Activated naive CD8-positive, alpha-beta T cell treated with anti-CD3 and anti-CD28 coated beads, Interleukin-2, amount 50 U/mL, for 24 hours (primary cell): Measurements from ENCODE around the gene GALNT15.

Experiments
- ATAC-seq: fragments of 150-1000 bp; cut with Tn5 transposase; one replicate; pipeline ENCODE4 v1.10.0; 2021
- DNase-seq: peaks from one replicate; pipeline ENCODE4 v3.0.0; 2021
- H3K27ac Mint-ChIP-seq: one replicate; pipeline ENCODE4 v1.8.0; 2021; ENCODE audit warnings: mild to moderate bottlenecking, mixed read lengths
- H3K27me3 Mint-ChIP-seq: one replicate; pipeline ENCODE4 v1.8.0; 2021; ENCODE audit warnings: mixed read lengths
- H3K36me3 Mint-ChIP-seq: one replicate; pipeline ENCODE4 v1.8.0; 2021; ENCODE audit warnings: low read depth, mixed read lengths
- H3K4me1 Mint-ChIP-seq: one replicate; pipeline ENCODE4 v1.8.0; 2021; ENCODE audit warnings: mixed read lengths
- H3K4me3 Mint-ChIP-seq: one replicate; pipeline ENCODE4 v1.8.0; 2021; ENCODE audit warnings: mild to moderate bottlenecking, moderate library complexity, mixed read lengths
- H3K9me3 Mint-ChIP-seq: one replicate; pipeline ENCODE4 v1.8.0; 2021; ENCODE audit warnings: mixed read lengths

GALNT15 gene

DNA sequence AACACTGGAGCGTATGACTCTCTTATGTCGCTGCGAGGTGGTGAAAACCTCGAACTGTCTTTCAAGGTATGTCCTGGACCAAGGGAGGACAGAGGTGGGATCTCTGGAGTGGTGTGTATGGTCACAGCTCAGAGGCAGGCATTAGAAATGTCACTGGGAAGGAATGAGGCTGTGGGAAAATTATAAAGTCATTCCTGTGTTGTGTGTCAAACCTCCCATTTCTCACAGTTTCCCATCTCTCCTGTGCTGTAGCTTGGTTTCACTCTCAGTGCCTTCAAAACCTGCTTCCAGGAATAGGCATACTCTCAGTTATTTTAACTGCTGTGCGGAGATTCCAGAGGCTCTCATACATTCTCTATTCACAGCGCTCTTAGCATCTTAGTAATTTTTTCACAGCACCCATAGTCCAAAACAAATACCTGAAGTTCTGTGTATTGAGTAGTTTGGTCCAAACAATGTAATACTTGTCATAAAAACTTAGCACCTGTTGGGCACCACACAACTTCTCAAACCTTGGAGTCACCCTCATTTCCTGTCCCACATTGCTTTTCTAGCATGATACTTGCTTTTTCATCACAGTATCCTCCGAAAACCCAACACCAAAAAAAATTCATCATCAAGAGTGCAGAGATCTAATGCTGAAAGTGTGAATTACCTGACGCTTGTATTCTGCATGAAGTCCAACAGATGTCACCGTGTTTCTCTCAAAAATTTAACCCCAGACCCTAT, 36.9 kb downstream of the GALNT15 start:
- H3K9me3 Mint-ChIP-seq: no peaks in the 10 kb centered on the region
- ATAC-seq (no peak), DNase-seq (no peak)
- H3K27me3 Mint-ChIP-seq: no peaks in the 10 kb centered on the region
- H3K4me3 Mint-ChIP-seq: no peak overlapping the region
- H3K36me3 Mint-ChIP-seq: no peaks in the 10 kb centered on the region
- no peak overlapping the region for H3K27ac Mint-ChIP-seq
- no peaks in the 10 kb centered on the region for H3K4me1 Mint-ChIP-seq

DNA sequence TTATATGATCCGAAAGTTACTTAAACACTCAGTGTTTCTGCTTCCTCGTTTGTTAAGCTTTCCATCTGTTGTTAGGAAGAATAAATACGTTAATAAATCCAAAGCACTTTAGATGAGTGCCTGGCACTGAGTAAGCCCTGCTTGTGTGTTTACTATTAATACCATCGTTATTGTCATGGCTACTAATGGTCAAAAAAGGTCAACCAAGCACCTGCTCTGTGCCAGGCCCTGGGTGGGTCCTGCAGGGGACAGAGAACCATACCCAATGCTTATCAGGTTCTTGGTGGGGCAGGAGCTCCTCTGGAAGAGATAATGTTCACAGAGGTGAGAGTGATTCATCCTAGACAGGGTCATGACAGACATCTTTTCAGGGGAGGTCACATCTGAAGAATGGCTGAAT, 39.9 kb downstream of the GALNT15 start:
- no peak overlapping the region for H3K4me3 Mint-ChIP-seq
- ATAC-seq: no peak
- peaks cover 2% of the 10 kb centered on the region for H3K27me3 Mint-ChIP-seq
- no peaks in the 10 kb centered on the region for H3K4me1 Mint-ChIP-seq
- H3K9me3 Mint-ChIP-seq: no peaks in the 10 kb centered on the region
- H3K27ac Mint-ChIP-seq: no peak overlapping the region
- H3K36me3 Mint-ChIP-seq: no peaks in the 10 kb centered on the region
- DNase-seq: no peak

DNA sequence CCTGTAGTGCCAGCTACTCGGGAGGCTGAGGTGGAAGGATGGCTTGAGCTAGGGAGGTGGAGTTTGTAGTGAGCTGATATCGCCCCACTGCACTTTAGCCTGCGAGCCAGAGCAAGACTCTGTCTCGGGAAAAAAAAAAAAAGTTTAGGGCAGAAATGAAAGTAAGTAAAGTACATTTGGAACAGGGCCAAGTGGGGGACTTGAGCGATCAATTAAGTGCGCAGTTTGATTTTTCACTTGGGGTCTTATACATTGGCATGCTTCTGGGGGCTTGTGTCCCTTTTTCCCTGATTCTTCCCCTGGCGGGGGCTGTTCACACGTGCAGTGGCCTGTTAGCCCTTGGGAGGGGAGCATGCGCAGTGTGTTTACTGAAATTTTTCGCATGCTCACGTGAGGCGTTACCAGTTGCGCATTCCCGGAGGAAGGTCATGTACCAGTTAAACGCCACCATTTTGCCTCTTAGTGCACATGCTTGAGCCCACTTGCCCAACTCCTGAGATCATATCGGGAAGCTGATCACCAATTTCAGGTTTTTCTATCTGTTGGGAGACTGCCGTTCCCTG, 42.0 kb downstream of the GALNT15 start:
- Mint-ChIP-seq H3K4me3 (no peak overlapping the region), H3K36me3 (no peaks in the 10 kb centered on the region), H3K9me3 (no peaks in the 10 kb centered on the region), H3K4me1 (no peaks in the 10 kb centered on the region), H3K27me3 (peaks cover 2% of the 10 kb centered on the region), H3K27ac (no peak overlapping the region)
- DNase-seq: no peak
- ATAC-seq: no peak

DNA sequence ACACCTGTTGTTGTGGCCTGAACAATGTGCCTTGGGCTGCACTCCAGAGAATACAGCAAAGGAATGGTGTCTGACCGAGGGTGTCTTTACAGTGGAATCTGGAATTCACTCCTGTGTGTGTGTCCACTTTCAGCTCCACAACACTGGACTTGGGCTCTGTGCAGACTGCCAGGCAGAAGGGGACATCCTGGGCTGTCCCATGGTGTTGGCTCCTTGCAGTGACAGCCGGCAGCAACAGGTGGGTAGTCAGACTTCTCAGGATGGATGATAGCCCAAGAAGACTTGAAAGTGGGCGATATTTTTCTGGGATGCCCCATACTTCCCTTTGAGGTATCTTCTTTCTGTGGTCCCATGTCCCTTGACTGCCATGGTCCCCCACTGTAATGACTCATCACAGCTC, 45.3 kb downstream of the GALNT15 start:
- H3K27ac Mint-ChIP-seq: no peak overlapping the region
- DNase-seq (no peak), ATAC-seq (no peak)
- H3K4me3 Mint-ChIP-seq: no peak overlapping the region
- no peaks in the 10 kb centered on the region for H3K9me3 Mint-ChIP-seq
- peaks cover 2% of the 10 kb centered on the region for H3K27me3 Mint-ChIP-seq
- no peaks in the 10 kb centered on the region for H3K36me3 Mint-ChIP-seq
- H3K4me1 Mint-ChIP-seq: peaks cover 2% of the 10 kb centered on the region

DNA sequence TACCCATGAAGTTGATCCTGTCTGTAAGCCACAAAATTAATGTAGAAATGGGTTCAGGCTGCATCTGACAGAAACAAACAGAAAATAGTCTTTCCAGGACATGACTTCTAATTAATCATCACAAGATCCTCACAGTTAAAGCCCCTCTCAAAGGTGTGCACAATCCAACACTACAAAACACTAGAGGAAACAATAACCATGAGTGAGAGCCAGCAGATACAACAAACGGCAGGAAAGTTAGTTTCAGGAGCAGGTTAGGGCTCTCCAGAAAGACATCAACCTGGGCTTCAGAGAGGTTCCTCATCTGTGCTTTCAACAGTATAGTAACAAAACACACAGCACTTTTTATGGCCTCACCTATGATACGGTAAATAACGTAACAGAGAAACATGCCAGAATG, 47.5 kb downstream of the GALNT15 start:
- Mint-ChIP-seq H3K9me3 (peaks cover 7% of the 10 kb centered on the region), H3K4me1 (peaks cover 2% of the 10 kb centered on the region), H3K27me3 (peaks cover 2% of the 10 kb centered on the region), H3K4me3 (no peak overlapping the region), H3K36me3 (no peaks in the 10 kb centered on the region), H3K27ac (no peak overlapping the region)
- DNase-seq (no peak), ATAC-seq (no peak)

DNA sequence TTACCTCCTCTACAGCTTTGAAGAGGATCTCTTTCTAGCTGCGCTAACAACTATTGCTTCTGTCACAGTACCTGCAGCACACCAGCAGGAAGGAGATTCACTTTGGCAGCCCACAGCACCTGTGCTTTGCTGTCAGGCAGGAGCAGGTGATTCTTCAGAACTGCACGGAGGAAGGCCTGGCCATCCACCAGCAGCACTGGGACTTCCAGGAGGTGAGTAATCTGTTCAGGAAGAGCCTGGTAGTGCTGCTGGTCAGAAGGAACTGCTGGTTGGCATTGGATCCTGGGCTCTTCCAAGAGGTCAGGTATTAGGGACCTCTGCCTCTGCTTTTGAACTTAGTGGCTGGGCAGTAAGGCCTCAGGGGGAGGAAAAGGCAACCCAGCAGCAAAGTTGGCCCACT, 48.1 kb downstream of the GALNT15 start:
- H3K36me3 Mint-ChIP-seq: no peaks in the 10 kb centered on the region
- no peak for DNase-seq
- ATAC-seq: no peak
- H3K4me3 Mint-ChIP-seq: no peak overlapping the region
- peaks cover 7% of the 10 kb centered on the region for H3K9me3 Mint-ChIP-seq
- H3K27me3 Mint-ChIP-seq: peaks cover 2% of the 10 kb centered on the region
- H3K4me1 Mint-ChIP-seq: peaks cover 2% of the 10 kb centered on the region
- no peak overlapping the region for H3K27ac Mint-ChIP-seq

DNA sequence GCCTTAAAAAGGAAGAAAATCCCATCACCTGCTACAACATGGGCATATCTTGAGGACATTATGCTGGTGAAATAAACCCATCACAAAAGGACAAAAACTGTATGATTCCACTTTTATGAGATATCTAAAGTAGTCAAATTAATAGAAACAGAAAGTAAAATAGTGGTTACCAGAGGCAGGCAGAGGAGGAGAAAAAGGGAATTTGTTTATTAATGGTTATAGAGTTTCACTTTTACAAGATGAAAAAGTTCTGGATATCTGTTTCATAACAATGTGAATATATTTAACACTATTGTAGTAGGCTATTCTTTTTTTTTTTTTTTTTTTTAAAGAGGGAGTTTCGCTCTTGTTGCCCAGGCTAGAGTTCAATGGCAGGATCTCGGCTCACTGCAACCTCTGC, 49.8 kb downstream of the GALNT15 start:
- peaks cover 7% of the 10 kb centered on the region for H3K27me3 Mint-ChIP-seq
- DNase-seq: no peak

DNA sequence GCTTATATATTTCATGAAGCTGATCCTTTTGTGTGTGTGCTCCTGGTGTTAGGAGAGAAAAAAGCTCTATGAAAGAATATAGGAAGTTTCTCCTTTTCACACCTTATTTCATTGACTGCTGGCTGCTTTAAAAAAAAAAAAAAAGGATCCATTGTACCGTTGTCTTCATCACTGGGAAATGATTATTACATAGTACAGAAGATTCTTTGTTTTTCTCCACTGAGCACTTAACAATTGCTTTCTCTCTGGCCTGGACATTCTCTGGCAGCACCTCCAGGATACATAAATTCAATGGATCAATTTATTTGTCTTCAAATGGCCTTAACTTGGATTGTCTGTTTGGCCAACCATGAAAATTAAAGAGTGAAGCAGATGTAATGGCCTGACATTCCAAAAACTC, 53.1 kb downstream of the GALNT15 start:
- no peak overlapping the region for H3K4me3 Mint-ChIP-seq
- no peaks in the 10 kb centered on the region for H3K36me3 Mint-ChIP-seq
- peaks cover 7% of the 10 kb centered on the region for H3K27me3 Mint-ChIP-seq
- ATAC-seq (no peak), DNase-seq (no peak)
- no peak overlapping the region for H3K27ac Mint-ChIP-seq
- H3K4me1 Mint-ChIP-seq: peaks cover 2% of the 10 kb centered on the region
- peaks cover 7% of the 10 kb centered on the region for H3K9me3 Mint-ChIP-seq

More for the DNA sequence above, 49.8 kb downstream of the GALNT15 start:
- no peak overlapping the region for H3K4me3 Mint-ChIP-seq
- H3K36me3 Mint-ChIP-seq: no peaks in the 10 kb centered on the region
- ATAC-seq: no peak
- peaks cover 7% of the 10 kb centered on the region for H3K9me3 Mint-ChIP-seq
- H3K27ac Mint-ChIP-seq: no peak overlapping the region
- peaks cover 2% of the 10 kb centered on the region for H3K4me1 Mint-ChIP-seq

DNA sequence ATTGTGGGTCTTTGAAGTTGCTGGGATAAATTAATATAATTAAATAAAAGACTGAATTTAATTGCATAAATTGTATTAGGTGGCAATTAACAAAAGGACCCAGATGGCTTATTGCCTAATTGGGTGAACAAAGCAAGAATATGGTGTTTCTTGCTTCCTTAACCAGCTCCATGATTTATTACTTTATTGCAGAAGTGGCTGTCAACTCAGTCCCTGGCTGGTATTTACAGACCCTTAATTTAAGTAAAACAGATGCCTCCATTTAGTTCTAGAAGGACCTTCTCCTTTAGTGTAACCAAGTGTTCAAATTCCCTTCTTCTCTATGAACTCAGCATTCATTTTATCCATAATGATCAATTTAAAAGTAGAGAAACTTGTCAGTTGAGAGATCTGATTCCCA, 55.2 kb downstream of the GALNT15 start:
- ATAC-seq: no peak
- H3K36me3 Mint-ChIP-seq: no peaks in the 10 kb centered on the region

DNA sequence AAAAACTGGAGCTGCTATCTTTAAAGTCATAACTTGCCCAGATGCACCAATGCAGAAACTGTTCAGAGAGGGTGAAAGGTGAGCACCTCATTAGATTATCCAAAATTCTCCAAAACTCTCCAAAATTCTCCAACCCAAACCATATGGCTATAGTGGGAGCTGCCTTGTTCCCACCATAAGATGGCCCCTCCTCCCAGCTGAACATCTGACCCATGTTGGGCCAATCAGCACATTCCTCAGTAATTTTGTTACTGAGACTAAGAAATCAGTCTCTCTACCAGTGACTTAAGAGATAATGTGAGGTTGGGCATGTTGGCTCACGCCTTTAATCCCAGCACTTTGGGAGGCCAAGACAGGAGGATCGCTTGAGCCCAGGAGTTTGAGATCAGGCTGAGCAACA, 57.5 kb downstream of the GALNT15 start:
- no peaks in the 10 kb centered on the region for H3K4me1 Mint-ChIP-seq
- H3K27me3 Mint-ChIP-seq: peaks cover 7% of the 10 kb centered on the region

More for the DNA sequence above, 55.2 kb downstream of the GALNT15 start:
- H3K27ac Mint-ChIP-seq: no peak overlapping the region
- H3K4me3 Mint-ChIP-seq: no peak overlapping the region
- DNase-seq: no peak
- peaks cover 7% of the 10 kb centered on the region for H3K27me3 Mint-ChIP-seq
- H3K9me3 Mint-ChIP-seq: peaks cover 7% of the 10 kb centered on the region
- no peaks in the 10 kb centered on the region for H3K4me1 Mint-ChIP-seq

DNA sequence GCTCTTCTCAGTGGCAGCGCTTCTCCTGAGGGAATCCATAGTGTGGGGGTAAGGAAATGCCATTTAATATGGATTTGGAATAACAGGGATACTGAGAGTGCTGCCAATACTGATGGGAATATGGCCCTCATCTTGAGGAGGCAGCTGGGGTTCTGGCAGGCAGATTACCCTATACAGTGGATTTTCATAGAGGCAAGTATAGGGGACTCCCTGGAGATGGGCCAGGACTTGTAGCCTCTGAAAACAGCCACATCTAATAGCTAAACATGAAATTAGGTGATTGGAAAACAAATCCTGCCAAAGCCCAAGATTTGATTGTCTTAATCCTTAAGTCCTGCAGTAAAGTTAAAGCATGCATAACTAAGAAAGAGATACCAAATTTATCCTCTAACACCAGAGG, 59.3 kb downstream of the GALNT15 start:
- Mint-ChIP-seq H3K27me3 (no peaks in the 10 kb centered on the region), H3K9me3 (no peaks in the 10 kb centered on the region), H3K4me3 (no peak overlapping the region), H3K27ac (no peak overlapping the region), H3K36me3 (no peaks in the 10 kb centered on the region), H3K4me1 (no peaks in the 10 kb centered on the region)
- DNase-seq (no peak), ATAC-seq (no peak)

More for the DNA sequence above, 57.5 kb downstream of the GALNT15 start:
- H3K36me3 Mint-ChIP-seq: no peaks in the 10 kb centered on the region
- ATAC-seq (no peak), DNase-seq (no peak)
- H3K9me3 Mint-ChIP-seq: no peaks in the 10 kb centered on the region
- H3K4me3 Mint-ChIP-seq: no peak overlapping the region
- no peak overlapping the region for H3K27ac Mint-ChIP-seq

DNA sequence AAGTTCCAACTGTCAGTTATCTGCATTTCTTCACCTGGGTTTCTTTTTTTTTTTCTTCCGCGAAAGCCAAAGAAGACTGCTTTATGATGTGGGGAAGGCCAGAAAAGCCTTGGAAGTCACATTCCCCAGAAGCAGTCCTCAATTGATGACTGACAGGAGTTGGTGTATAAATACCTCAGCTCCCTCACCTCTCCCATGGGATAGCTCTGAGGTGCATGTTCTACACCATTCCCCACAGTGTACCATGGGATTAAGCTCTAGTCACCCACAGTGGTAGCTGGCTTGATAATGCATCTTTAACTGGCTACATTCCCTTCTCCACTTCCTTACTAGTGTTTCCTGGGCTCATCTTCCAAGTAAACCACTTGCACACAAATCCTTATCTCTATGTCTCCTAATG, 59.8 kb downstream of the GALNT15 start:
- Mint-ChIP-seq H3K4me3 (no peak overlapping the region), H3K36me3 (no peaks in the 10 kb centered on the region), H3K4me1 (no peaks in the 10 kb centered on the region), H3K27ac (no peak overlapping the region), H3K27me3 (no peaks in the 10 kb centered on the region), H3K9me3 (no peaks in the 10 kb centered on the region)
- ATAC-seq (no peak), DNase-seq (no peak)

DNA sequence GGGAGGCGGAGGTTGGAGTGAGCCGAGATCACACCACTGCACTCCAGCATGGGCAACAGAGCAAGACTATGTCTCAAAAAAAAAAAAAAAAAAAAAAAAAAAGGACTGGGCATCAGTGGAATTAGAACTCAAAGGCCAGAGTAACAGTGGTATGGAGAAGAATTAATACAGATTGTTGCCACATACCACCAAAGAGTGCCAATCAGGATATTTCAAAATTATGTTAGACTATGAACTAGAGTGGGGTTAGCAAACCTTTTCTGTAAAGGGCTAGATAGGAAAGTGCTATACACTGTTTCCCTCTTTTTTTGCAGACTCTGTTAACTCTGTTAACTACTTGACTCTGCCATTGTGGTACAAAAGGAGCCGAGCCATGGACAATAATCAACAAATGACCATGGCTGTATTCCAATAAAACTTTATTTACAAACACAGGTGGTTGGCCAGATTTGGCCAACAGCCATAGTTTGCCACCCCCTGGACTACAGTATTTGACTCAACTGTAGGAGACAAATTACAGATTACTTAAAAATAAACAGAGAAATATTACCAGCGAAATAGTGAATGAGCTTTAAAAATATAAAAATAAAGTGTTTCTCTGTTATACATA, 61.7 kb downstream of the GALNT15 start:
- H3K36me3 Mint-ChIP-seq: no peaks in the 10 kb centered on the region
- H3K4me3 Mint-ChIP-seq: no peak overlapping the region
- H3K27ac Mint-ChIP-seq: no peak overlapping the region
- DNase-seq (no peak), ATAC-seq (no peak)
- H3K9me3 Mint-ChIP-seq: no peaks in the 10 kb centered on the region
- H3K27me3 Mint-ChIP-seq: no peaks in the 10 kb centered on the region
- peaks cover 4% of the 10 kb centered on the region for H3K4me1 Mint-ChIP-seq

DNA sequence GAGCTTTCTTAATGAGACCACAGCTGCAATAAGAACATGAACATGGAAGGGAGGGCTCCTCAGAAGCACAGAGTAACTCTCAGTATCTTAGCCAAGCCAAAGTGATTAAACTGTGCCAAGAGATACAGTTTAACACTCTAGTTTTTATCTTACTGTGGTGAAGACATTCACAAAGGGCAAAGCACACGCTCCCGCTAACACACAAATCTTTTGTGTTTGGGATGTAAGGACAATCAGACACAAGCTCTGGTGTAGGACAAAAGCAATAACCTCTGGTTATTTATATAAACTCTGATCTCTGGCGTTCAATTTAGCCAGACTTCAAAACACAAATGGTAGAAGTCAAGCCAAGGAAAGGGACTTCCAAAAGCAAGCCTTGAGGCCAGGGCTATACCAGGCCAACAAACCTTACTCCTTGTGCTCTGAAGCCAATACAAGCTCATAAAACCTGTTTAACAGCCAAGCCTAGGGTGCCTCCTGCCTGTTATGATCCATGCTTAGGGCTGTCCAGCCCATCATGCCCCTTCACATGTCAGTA, 62.4 kb downstream of the GALNT15 start:
- Mint-ChIP-seq H3K27ac (no peak overlapping the region), H3K36me3 (no peaks in the 10 kb centered on the region), H3K9me3 (no peaks in the 10 kb centered on the region), H3K27me3 (no peaks in the 10 kb centered on the region), H3K4me3 (no peak overlapping the region), H3K4me1 (peaks cover 4% of the 10 kb centered on the region)
- ATAC-seq (no peak), DNase-seq (no peak)

DNA sequence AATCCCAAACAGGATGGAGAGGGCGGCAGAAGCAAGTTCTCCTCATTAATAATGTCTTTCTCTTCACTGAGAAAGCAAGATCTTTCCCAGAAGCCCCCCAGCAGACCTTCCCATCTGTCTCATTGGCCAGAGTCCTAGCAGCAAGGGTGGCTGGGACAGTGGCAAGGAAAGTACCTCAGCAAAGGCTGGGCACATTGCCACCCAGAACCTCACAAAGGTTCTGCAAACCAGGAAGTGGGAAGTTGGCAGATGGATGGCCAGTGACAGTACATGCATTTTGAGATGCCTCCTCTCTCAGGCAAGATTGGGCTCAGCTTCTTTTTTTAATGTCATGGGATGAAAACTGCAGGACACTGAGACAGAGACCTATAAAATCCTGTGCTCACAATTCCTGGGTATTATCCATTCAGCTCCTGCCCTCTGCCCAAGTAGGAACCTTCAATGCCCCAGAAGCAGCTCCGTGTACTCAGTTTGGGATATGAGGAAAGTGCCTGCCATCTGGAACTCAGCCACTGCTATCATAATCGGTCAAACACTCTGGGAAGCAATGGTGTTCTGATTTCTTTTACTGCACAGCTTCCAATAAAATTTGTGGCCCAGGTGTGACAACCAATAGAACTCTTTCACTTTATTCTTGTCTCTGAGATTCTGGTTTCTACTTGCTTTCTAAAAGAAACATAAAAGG, 64.7 kb downstream of the GALNT15 start:
- DNase-seq (no peak), ATAC-seq (no peak)
- no peaks in the 10 kb centered on the region for H3K9me3 Mint-ChIP-seq
- no peak overlapping the region for H3K27ac Mint-ChIP-seq
- no peaks in the 10 kb centered on the region for H3K36me3 Mint-ChIP-seq
- no peak overlapping the region for H3K4me3 Mint-ChIP-seq
- H3K4me1 Mint-ChIP-seq: peaks cover 4% of the 10 kb centered on the region
- no peaks in the 10 kb centered on the region for H3K27me3 Mint-ChIP-seq
